OCI-LY3 (cell line): ENCODE data around the gene FEM1B.

Experiments
- EZH2phosphoT487 ChIP-seq: fragments of 200-600 bp; shearing (Covaris generic); IDR thresholded peaks from 2 replicates; pipeline ENCODE4 v1.6.1; 2018; ENCODE audit warnings: antibody characterized with exemption, mixed run types, low read depth
- TF ChIP-seq, protein P1 (sequence below): fragments of 200-600, 300-600 bp; sonication (generic); IDR thresholded peaks from 2 replicates; pipeline ENCODE4 v1.5.1; 2014; ENCODE audit warnings: antibody characterized with exemption, low read length, low read depth

DNA sequence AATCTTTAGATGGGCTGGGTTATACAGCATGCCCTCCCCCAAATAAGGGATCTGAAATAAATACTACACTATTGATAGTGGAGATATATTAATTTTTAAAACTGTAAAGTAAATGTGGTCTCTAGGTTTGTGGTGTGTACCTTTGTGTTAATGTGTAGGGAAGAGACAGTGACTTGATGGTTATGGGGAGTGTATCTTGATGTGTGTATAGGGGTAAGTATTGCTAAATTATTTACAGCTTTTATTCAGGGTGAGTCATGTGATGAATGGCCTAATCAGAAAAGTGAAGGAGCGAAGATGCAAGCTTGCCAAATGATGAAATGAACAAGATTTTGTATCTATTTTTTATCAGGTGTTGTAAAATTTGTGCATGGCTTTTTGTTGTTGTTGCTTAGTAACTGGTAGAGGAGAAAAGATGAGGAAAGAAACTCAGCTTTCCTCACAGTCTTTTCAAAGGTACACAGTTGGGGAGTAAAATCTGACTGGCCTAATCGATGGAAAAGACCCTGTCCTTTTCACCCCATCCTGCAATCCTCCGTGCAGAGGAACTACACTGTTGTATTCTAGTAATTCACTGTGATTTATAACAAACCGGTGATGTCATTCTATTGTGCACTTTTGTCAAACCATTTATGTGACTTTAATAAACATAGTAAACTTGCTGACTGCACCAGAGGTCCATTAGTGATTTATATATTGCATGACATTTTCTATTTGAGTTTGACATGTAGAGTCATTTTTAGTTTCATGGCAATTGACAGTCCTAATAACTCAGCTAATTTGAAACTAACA lies 17.7 kb downstream of the FEM1B start:
- TF ChIP-seq, protein P1, sequence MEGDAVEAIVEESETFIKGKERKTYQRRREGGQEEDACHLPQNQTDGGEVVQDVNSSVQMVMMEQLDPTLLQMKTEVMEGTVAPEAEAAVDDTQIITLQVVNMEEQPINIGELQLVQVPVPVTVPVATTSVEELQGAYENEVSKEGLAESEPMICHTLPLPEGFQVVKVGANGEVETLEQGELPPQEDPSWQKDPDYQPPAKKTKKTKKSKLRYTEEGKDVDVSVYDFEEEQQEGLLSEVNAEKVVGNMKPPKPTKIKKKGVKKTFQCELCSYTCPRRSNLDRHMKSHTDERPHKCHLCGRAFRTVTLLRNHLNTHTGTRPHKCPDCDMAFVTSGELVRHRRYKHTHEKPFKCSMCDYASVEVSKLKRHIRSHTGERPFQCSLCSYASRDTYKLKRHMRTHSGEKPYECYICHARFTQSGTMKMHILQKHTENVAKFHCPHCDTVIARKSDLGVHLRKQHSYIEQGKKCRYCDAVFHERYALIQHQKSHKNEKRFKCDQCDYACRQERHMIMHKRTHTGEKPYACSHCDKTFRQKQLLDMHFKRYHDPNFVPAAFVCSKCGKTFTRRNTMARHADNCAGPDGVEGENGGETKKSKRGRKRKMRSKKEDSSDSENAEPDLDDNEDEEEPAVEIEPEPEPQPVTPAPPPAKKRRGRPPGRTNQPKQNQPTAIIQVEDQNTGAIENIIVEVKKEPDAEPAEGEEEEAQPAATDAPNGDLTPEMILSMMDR = no peak
- no peak for TF ChIP-seq EZH2phosphoT487
